WERI-Rb-1 (cell line): Measurements from ENCODE around the gene SRRM3.
A peak's percentile ranks its signal among the peaks of the same experiment; 100 is the strongest.
"Not testable (repeated sequence)": the region's sequence is repeated elsewhere in the genome, so short reads cannot be mapped to it uniquely, and the experiment has no call there.

Experiments used
- DNase-seq: peaks from one replicate; pipeline ENCODE4 v3.0.0-alpha.2; 2020
- H3K27ac ChIP-seq: fragments of 250-450 bp; sonication (Bioruptor Pico); 2 replicates; pipeline ENCODE4 v1.5.1; 2020; ENCODE audit warnings: mild to moderate bottlenecking, moderate library complexity
- H3K27me3 ChIP-seq: fragments of 250-450 bp; sonication (Bioruptor Pico); 2 replicates; pipeline ENCODE4 v1.5.1; 2021; ENCODE audit warnings: mild to moderate bottlenecking, low read depth, moderate library complexity; ENCODE audit not compliant: insufficient read depth, severe bottlenecking
- H3K36me3 ChIP-seq: fragments of 250-450 bp; sonication (Bioruptor Pico); 2 replicates; pipeline ENCODE4 v1.5.1; 2020; ENCODE audit warnings: mild to moderate bottlenecking, moderate library complexity
- H3K4me3 ChIP-seq: 2 replicates; pipeline ENCODE4 v1.5.1; 2011; ENCODE audit warnings: low read depth, mild to moderate bottlenecking, control low read depth, low read length
- H3K9me3 ChIP-seq: fragments of 250-450 bp; sonication (Bioruptor Pico); 2 replicates; pipeline ENCODE4 v1.5.1; 2021; ENCODE audit warnings: mild to moderate bottlenecking, moderate library complexity; ENCODE audit not compliant: severe bottlenecking
- TF ChIP-seq, protein P1 (sequence below): IDR thresholded peaks from 2 replicates; pipeline ENCODE4 v1.5.1; 2011; ENCODE audit warnings: low read depth, mild to moderate bottlenecking, control low read depth, inconsistent platforms, low read length

Gene SRRM3

GRCh38 chr7:76206633-76207032, 4.9 kb downstream of the SRRM3 start:
- H3K9me3 ChIP-seq = no peaks in the 10 kb centered on the region
- no peaks in the 10 kb centered on the region for H3K27me3 ChIP-seq
- TF ChIP-seq, protein P1, sequence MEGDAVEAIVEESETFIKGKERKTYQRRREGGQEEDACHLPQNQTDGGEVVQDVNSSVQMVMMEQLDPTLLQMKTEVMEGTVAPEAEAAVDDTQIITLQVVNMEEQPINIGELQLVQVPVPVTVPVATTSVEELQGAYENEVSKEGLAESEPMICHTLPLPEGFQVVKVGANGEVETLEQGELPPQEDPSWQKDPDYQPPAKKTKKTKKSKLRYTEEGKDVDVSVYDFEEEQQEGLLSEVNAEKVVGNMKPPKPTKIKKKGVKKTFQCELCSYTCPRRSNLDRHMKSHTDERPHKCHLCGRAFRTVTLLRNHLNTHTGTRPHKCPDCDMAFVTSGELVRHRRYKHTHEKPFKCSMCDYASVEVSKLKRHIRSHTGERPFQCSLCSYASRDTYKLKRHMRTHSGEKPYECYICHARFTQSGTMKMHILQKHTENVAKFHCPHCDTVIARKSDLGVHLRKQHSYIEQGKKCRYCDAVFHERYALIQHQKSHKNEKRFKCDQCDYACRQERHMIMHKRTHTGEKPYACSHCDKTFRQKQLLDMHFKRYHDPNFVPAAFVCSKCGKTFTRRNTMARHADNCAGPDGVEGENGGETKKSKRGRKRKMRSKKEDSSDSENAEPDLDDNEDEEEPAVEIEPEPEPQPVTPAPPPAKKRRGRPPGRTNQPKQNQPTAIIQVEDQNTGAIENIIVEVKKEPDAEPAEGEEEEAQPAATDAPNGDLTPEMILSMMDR = no peak
- no peak overlapping the region for H3K4me3 ChIP-seq
- H3K27ac ChIP-seq = no peak overlapping the region
- H3K36me3 ChIP-seq = peaks cover 34% of the 10 kb centered on the region
- no peak for DNase-seq

GRCh38 chr7:76209310-76209709, 7.6 kb downstream of the SRRM3 start:
- TF ChIP-seq, protein P1 = no peak
- H3K4me3 ChIP-seq = no peak overlapping the region
- no peaks in the 10 kb centered on the region for H3K9me3 ChIP-seq
- no peak for DNase-seq
- no peak overlapping the region for H3K27ac ChIP-seq
- peaks cover 25% of the 10 kb centered on the region for H3K36me3 ChIP-seq
- H3K27me3 ChIP-seq = no peaks in the 10 kb centered on the region

DNA sequence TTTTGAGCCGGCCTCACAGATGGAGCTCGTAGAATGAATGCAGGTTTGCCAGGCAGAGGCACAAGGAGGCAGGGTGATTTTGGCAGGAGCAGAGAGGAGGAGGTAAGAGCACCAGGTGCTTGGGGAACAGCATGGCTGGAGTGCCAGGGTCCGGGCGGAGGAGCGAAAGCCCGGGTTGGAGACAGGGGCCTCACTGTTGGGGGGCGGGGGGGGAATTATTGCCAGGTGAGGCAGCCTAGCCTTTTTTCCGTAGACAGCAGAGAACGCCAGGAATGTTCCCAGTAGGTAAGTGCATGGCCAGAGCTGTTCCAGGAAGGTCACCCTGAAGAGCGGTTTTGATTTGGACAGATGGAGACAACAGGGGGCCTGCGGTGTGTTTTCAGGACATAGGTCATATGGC, 9.5 kb downstream of the SRRM3 start:
- Histone ChIP-seq H3K36me3 (peaks cover 13% of the 10 kb centered on the region), H3K4me3 (no peak overlapping the region), H3K9me3 (no peaks in the 10 kb centered on the region), H3K27ac (peak overlapping the region; percentile 10; the same call in 1 of the 2 replicates), H3K27me3 (no peaks in the 10 kb centered on the region)
- TF ChIP-seq, protein P1 = no peak
- peak; percentile 24 for DNase-seq

GRCh38 chr7:76215349-76215748, 13.7 kb downstream of the SRRM3 start:
- H3K27ac ChIP-seq = not testable (repeated sequence)
- H3K36me3 ChIP-seq = peaks cover 16% of the 10 kb centered on the region

GRCh38 chr7:76216381-76217082, 14.8 kb downstream of the SRRM3 start:
- H3K27ac ChIP-seq = peak overlapping the region; percentile 53; the same call in 1 of the 2 replicates
- no peaks in the 10 kb centered on the region for H3K27me3 ChIP-seq
- TF ChIP-seq, protein P1 = no peak

More at GRCh38 chr7:76215349-76215748, 13.7 kb downstream of the SRRM3 start:
- H3K9me3 ChIP-seq, DNase-seq, H3K27me3 ChIP-seq, H3K4me3 ChIP-seq: not testable (repeated sequence)

DNA sequence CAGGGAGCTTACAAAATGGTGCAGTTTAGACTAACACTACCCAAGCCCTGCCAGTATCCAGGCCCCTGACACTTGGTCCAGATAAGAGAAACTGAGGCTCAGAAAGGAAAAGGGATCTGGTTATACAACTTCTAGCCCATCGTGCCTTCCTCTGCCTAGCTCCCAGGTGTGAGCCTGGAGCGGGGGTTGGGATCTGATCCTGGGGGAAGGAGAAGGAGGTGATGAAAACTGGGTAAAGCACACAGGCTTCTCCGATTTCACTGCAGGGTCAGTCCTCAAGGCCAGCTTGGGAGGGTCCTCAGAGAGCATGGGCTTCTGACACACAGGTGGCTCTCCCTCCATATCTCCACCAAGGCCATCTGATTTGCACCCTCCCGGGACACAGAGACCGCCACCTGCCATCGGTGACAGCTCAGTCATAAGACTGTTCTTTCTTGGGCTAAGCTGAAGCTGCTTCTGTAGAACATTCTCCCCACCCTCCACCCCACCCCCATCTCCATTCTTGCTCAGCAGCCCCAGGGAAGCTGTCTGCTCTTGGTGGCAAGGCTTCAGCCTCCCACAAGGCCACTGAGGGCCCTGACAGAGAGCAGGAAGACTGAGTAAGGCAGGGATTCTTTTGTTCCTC, 16.4 kb downstream of the SRRM3 start:
- Histone ChIP-seq H3K36me3 (peaks cover 21% of the 10 kb centered on the region), H3K27ac (peak overlapping the region; percentile 53), H3K27me3 (no peaks in the 10 kb centered on the region), H3K9me3 (no peaks in the 10 kb centered on the region), H3K4me3 (no peak overlapping the region)
- TF ChIP-seq, protein P1 = no peak
- peak; percentile 51 for DNase-seq

More at GRCh38 chr7:76216381-76217082, 14.8 kb downstream of the SRRM3 start:
- no peaks in the 10 kb centered on the region for H3K9me3 ChIP-seq
- H3K4me3 ChIP-seq = no peak overlapping the region
- no peak for DNase-seq
- peaks cover 18% of the 10 kb centered on the region for H3K36me3 ChIP-seq
